ENCODE measurements around the gene ZFP36.

- no peak for TF ChIP-seq CTCF (IDR thresholded peaks at IDR 0.05)
- no peak for TF ChIP-seq POLR2A (IDR thresholded peaks at IDR 0.05)
Observed at GRCh38 chr19:39446365-39447084, 39.9 kb downstream of the ZFP36 start.
